Endothelial cell (in vitro differentiated cells): ENCODE data around the gene AQP7. TPM values are rescaled to one million over a fixed set of nuclear protein-coding genes. Genes with fewer than 3 reads are reported as not detected.

Source experiments
- DNase-seq: peaks from one replicate; pipeline ENCODE4 v3.0.0; 2021; ENCODE audit warnings: low spot score
- H3K27ac Mint-ChIP-seq: one replicate; pipeline ENCODE4 v1.8.0; 2021; ENCODE audit warnings: mixed read lengths, inconsistent platforms; ENCODE audit not compliant: unreplicated experiment
- H3K27me3 Mint-ChIP-seq: one replicate; pipeline ENCODE4 v1.8.0; 2021; ENCODE audit warnings: mild to moderate bottlenecking, moderate library complexity, mixed read lengths, inconsistent platforms; ENCODE audit not compliant: unreplicated experiment
- H3K36me3 Mint-ChIP-seq: one replicate; pipeline ENCODE4 v1.8.0; 2021; ENCODE audit warnings: mild to moderate bottlenecking, low read depth, mixed read lengths, inconsistent platforms; ENCODE audit not compliant: unreplicated experiment
- H3K4me1 Mint-ChIP-seq: one replicate; pipeline ENCODE4 v1.8.0; 2021; ENCODE audit warnings: mild to moderate bottlenecking, mixed read lengths, inconsistent platforms; ENCODE audit not compliant: unreplicated experiment
- H3K4me3 Mint-ChIP-seq: one replicate; pipeline ENCODE4 v1.8.0; 2021; ENCODE audit warnings: mild to moderate bottlenecking, mixed read lengths, inconsistent platforms; ENCODE audit not compliant: unreplicated experiment
- H3K9me3 Mint-ChIP-seq: one replicate; pipeline ENCODE4 v1.8.0; 2021; ENCODE audit warnings: mixed read lengths, inconsistent platforms; ENCODE audit not compliant: unreplicated experiment
- CTCF ChIP-seq: fragments of 200-600 bp; sonication (generic); IDR thresholded peaks from one replicate; pipeline ENCODE4 v1.5.0; 2021; ENCODE audit warnings: antibody characterized with exemption; ENCODE audit not compliant: unreplicated experiment
- total RNA-seq: library from RNA; stranded (reverse); fragmentation: NEBNext Ultra II Directional; extraction: Animal tissue kit (Norgen Biotek cat#: 25700); gene quantifications from one replicate; pipeline ENCODE4 v1.2.1, GENCODE V29; 2021; ENCODE audit not compliant: unreplicated experiment

Gene AQP7
- total RNA-seq, 1 donor from 2014 or later: 0.64 TPM

- no peak for TF ChIP-seq CTCF
- Mint-ChIP-seq H3K27me3 (peaks cover 9% of the 10 kb centered on the region), H3K27ac (peak overlapping the region; percentile 30)
These were observed 44.0 kb upstream of the AQP7 start for GRCh38 chr9:33446240-33446945.

GRCh38 chr9:33445389-33446239 is 43.2 kb upstream of the AQP7 start:
- peaks cover 4% of the 10 kb centered on the region for H3K36me3 Mint-ChIP-seq
- TF ChIP-seq CTCF: no peak
- peaks cover 9% of the 10 kb centered on the region for H3K4me1 Mint-ChIP-seq
- H3K27me3 Mint-ChIP-seq: peaks cover 10% of the 10 kb centered on the region
- no peaks in the 10 kb centered on the region for H3K9me3 Mint-ChIP-seq
- peak overlapping the region; percentile 8 for H3K4me3 Mint-ChIP-seq
- no peak overlapping the region for H3K27ac Mint-ChIP-seq
- no peak for DNase-seq

More at GRCh38 chr9:33446240-33446945, 44.0 kb upstream of the AQP7 start:
- DNase-seq: no peak
- H3K36me3 Mint-ChIP-seq: peaks cover 4% of the 10 kb centered on the region
- peak overlapping the region; percentile 75 for H3K4me3 Mint-ChIP-seq
- peaks cover 9% of the 10 kb centered on the region for H3K4me1 Mint-ChIP-seq
- no peaks in the 10 kb centered on the region for H3K9me3 Mint-ChIP-seq

GRCh38 chr9:33443464-33444154 is 41.2 kb upstream of the AQP7 start:
- Mint-ChIP-seq H3K27me3 (peaks cover 10% of the 10 kb centered on the region), H3K9me3 (no peaks in the 10 kb centered on the region), H3K4me1 (peaks cover 25% of the 10 kb centered on the region), H3K27ac (no peak overlapping the region), H3K4me3 (no peak overlapping the region), H3K36me3 (peaks cover 4% of the 10 kb centered on the region)
- no peak for DNase-seq
- no peak for TF ChIP-seq CTCF

- Mint-ChIP-seq H3K27ac (no peak overlapping the region), H3K4me1 (peaks cover 25% of the 10 kb centered on the region), H3K27me3 (peaks cover 6% of the 10 kb centered on the region), H3K36me3 (peaks cover 4% of the 10 kb centered on the region), H3K4me3 (no peak overlapping the region), H3K9me3 (no peaks in the 10 kb centered on the region)
- TF ChIP-seq CTCF: no peak
- no peak for DNase-seq
These were observed 40.7 kb upstream of the AQP7 start for GRCh38 chr9:33443047-33443446.
